Measurements from ENCODE around the gene MICAL3. TPM values are rescaled to one million over a fixed set of nuclear protein-coding genes. Genes with fewer than 3 reads are reported as not detected.

MICAL3 gene
- total and polyA plus RNA-seq, 9 of the 15 experiments (the other 6 are each of a cell fraction or from before 2014, with no cell fraction given): 0.53 to 32.1 (median 12.3) TPM

DNA sequence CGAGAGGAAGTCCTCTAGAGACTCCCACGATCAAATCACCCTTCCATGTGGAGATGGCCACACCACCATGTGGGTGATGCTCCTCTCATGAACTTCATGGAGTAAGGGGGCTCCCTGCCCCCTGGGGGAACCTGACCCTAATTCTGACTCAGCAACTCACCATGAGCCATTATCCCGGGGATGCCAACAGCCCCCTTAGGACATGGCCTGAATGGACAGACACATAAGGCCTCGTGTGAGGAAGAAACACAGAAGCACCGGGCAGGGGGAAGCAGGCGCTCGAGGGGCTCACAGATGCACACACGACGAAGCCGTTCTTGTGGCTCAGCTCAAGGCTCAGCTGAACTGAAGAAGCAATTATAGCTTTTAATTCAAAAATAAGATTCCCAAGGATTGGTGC lies 150.6 kb downstream of the MICAL3 start (continued):
- TF ChIP-seq TBP (optimal IDR thresholded peaks at IDR 0.05; ENCODE audit: low read depth, low read length) (no peak), FOXA1 (IDR thresholded peaks at IDR 0.05; ENCODE audit: borderline replicate concordance) (no peak)

DNA sequence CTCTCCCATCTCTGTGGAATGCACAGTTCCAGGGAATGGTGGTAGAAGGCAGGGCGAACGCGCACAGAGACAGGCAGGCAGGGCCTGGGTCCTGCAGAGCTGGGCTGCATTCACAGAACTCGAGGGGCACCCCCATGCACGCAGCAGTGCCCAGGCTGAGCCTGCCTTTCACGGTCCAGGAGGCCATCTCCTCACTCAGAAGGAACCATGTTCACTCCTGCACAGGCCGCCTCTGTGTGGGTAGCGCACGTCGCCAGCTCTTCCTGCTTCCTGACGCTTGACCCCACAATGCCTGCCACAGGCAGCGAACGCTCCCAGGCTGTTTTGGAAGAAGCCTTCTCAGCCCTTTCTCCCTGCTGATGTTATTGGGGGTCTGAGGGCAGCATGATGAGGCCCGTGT lies 151.2 kb downstream of the MICAL3 start:
- H3K4me3 ChIP-seq: no peak overlapping the region
- DNase-seq (ENCODE audit: extremely low read depth in 1 of 4, low spot score in 3 of 4): no peak
- CTCF ChIA-PET (ENCODE audit: low intra/inter-chr PET ratio): no interaction called here
- H3K9me3 ChIP-seq (replicated peaks; ENCODE audit: control insufficient read depth, insufficient read depth, low read depth, low read length): no peaks in the 10 kb centered on the region
- POLR2A ChIA-PET: interaction anchor here (1.5 kb wide), 1 partner anchor 9 kb away, joined by 5 read pairs; no protein-coding TSS in a partner anchor
- in situ Hi-C loops (cut with MboI) (no loop called here), intact Hi-C loops (cut with micrococcal nuclease) (no loop called here)
- no TSS peak for BruUV-seq (replicated peaks)
- no peaks in the 10 kb centered on the region for H3K9me1 ChIP-seq (ENCODE audit: control insufficient read depth, insufficient read depth, low read length)
- FAIRE-seq: no peak
- H3K36me3 ChIP-seq (ENCODE audit: control insufficient read depth, insufficient read depth, low read length): peaks cover 42% of the 10 kb centered on the region; the same call in 2 of the 3 replicates
- no peaks in the 10 kb centered on the region for H3K79me2 ChIP-seq (ENCODE audit: control insufficient read depth, insufficient read depth, low read length)
- H3K27me3 ChIP-seq (ENCODE audit: control insufficient read depth in 2 of 2, insufficient read depth in 2 of 2, low read length in 2 of 2): no peaks in the 10 kb centered on the region
- no peak overlapping the region; a peak in 1 of 4 replicates for H3K9ac ChIP-seq (ENCODE audit: insufficient read depth in 1 of 2, low read depth in 2 of 2, low read length in 2 of 2)
- H3K4me1 ChIP-seq (replicated peaks in 1 of 2; ENCODE audit: control insufficient read depth in 2 of 2, insufficient read depth in 2 of 2, low read length in 2 of 2): peaks cover 0 to 8% of the 10 kb centered on the region in 2 experiments; a peak in 1 of 5 replicates
- no peak overlapping the region for H3K27ac ChIP-seq (ENCODE audit: extremely low read depth, low read depth, low read length)
- 85% methylated on average over 14 of the region's 14 CpGs for WGBS (ENCODE audit: insufficient coverage, low coverage, missing lambda C conversion rate)
- ATAC-seq: no peak
- TF ChIP-seq POLR2G (IDR thresholded peaks at IDR 0.05; ENCODE audit: low read depth, low read length) (0 out of 2 replicates have a peak, but pooled peaks have one; percentile 19), FOXJ3 (CRISPR knock-in tag; IDR thresholded peaks at IDR 0.05) (no peak)
- no peaks in the 10 kb centered on the region for H4K20me1 ChIP-seq (replicated peaks; ENCODE audit: control insufficient read depth, insufficient read depth, low read length)
- H2AFZ ChIP-seq (ENCODE audit: low read depth, low read length): no peak overlapping the region
- no peak overlapping the region for H3K4me2 ChIP-seq (ENCODE audit: insufficient read depth, low read length)

DNA sequence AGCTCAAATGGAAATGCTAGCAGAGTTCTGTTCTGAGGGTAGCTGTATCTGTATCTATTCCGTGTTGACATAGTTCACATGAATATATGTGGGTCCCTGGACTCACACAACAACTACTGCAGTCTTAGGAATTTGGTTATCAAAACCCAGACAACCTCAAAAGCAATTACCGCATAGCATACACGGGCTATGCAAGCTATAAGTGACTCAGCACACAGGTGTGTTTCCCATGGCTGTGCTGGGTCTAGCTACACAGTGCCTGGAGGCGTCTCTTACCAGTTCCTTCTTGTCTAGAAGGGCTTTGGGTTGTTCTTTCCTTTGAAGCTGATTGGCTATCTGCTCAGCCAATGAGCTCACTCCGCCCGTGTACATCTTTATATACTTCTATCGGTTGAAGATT lies 151.9 kb downstream of the MICAL3 start:
- DNase-seq (ENCODE audit: extremely low read depth in 1 of 4, low spot score in 3 of 4): peak in 2 of 4 experiments; percentile 43 to 46
- Histone ChIP-seq H4K20me1 (replicated peaks; ENCODE audit: control insufficient read depth, insufficient read depth, low read length) (no peaks in the 10 kb centered on the region), H3K79me2 (ENCODE audit: control insufficient read depth, insufficient read depth, low read length) (no peaks in the 10 kb centered on the region), H3K4me2 (ENCODE audit: insufficient read depth, low read length) (no peak overlapping the region), H3K36me3 (ENCODE audit: control insufficient read depth, insufficient read depth, low read length) (peaks cover 42% of the 10 kb centered on the region; the same call in 2 of the 3 replicates), H3K9me3 (replicated peaks; ENCODE audit: control insufficient read depth, insufficient read depth, low read depth, low read length) (no peaks in the 10 kb centered on the region), H3K9me1 (ENCODE audit: control insufficient read depth, insufficient read depth, low read length) (no peaks in the 10 kb centered on the region), H2AFZ (ENCODE audit: low read depth, low read length) (no peak overlapping the region), H3K4me3 (no peak overlapping the region), H3K9ac (ENCODE audit: insufficient read depth in 1 of 2, low read depth in 2 of 2, low read length in 2 of 2) (no peak overlapping the region), H3K4me1 (replicated peaks in 1 of 2; ENCODE audit: control insufficient read depth in 2 of 2, insufficient read depth in 2 of 2, low read length in 2 of 2) (peaks cover 0 to 9% of the 10 kb centered on the region in 2 experiments; a peak in 2 of 5 replicates), H3K27me3 (ENCODE audit: control insufficient read depth in 2 of 2, insufficient read depth in 2 of 2, low read length in 2 of 2) (no peaks in the 10 kb centered on the region), H3K27ac (ENCODE audit: extremely low read depth, low read depth, low read length) (no peak overlapping the region)
- no TSS peak for BruUV-seq (replicated peaks)
- intact Hi-C loops (cut with micrococcal nuclease) (no loop called here), in situ Hi-C loops (cut with MboI) (no loop called here)
- CTCF ChIA-PET (ENCODE audit: low intra/inter-chr PET ratio): no interaction called here
- POLR2A ChIA-PET: interaction anchor here (1.5 kb wide), 1 partner anchor 9 kb away, joined by 5 read pairs; no protein-coding TSS in a partner anchor
- TF ChIP-seq ZNF644 (tag; IDR thresholded peaks at IDR 0.05; ENCODE audit: low read depth): no peak
- TF ChIP-seq NFE2 (IDR thresholded peaks at IDR 0.05; ENCODE audit: low read depth): 0 out of 2 replicates have a peak, but pooled peaks have one; percentile 30
- TF ChIP-seq NFYB (IDR thresholded peaks at IDR 0.05; ENCODE audit: extremely low read depth, insufficient read length): peak; percentile 43
- FAIRE-seq: no peak
- WGBS (ENCODE audit: insufficient coverage, low coverage, missing lambda C conversion rate): 64% methylated on average over 7 of the region's 7 CpGs
- ATAC-seq: peak; percentile 37; the same call in 1 of the 3 replicates

Data from K562 (cell line).